ENCODE results near the gene RNF40.

- TF ChIP-seq, protein P1, sequence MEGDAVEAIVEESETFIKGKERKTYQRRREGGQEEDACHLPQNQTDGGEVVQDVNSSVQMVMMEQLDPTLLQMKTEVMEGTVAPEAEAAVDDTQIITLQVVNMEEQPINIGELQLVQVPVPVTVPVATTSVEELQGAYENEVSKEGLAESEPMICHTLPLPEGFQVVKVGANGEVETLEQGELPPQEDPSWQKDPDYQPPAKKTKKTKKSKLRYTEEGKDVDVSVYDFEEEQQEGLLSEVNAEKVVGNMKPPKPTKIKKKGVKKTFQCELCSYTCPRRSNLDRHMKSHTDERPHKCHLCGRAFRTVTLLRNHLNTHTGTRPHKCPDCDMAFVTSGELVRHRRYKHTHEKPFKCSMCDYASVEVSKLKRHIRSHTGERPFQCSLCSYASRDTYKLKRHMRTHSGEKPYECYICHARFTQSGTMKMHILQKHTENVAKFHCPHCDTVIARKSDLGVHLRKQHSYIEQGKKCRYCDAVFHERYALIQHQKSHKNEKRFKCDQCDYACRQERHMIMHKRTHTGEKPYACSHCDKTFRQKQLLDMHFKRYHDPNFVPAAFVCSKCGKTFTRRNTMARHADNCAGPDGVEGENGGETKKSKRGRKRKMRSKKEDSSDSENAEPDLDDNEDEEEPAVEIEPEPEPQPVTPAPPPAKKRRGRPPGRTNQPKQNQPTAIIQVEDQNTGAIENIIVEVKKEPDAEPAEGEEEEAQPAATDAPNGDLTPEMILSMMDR (conservative IDR thresholded peaks at IDR 0.05 in 1 of 2, IDR thresholded peaks at IDR 0.05 in 1 of 2; ENCODE audit: low read depth in 1 of 2, low read length in 2 of 2): no peak
- no peak for TF ChIP-seq EZH2 (IDR thresholded peaks at IDR 0.05; ENCODE audit: low read length, missing control alignments)
Observed at GRCh38 chr16:30769379-30770089, 7.4 kb downstream of the RNF40 start.
